ENCODE data around the gene HS6ST2.
A peak's percentile ranks its signal among the peaks of the same experiment; 100 is the strongest.

The HS6ST2 gene

GRCh38 chrX:132743086-132743485, 215.3 kb downstream of the HS6ST2 start:
- H3K23ac ChIP-seq (ENCODE audit: low read length), result no peak overlapping the region
- DNase-seq, result no peak
- WGBS (ENCODE audit: extremely low coverage, insufficient coverage, low lambda C conversion rate), result no CpG with 5 or more reads among the region's 3 CpGs
- H2AK5ac ChIP-seq (ENCODE audit: low read length), result no peak overlapping the region
- no peak overlapping the region for H3K27ac ChIP-seq (ENCODE audit: low read depth, low read length)
- H3K4me1 ChIP-seq (ENCODE audit: control insufficient read depth, low read depth, low read length), result no peaks in the 10 kb centered on the region
- no peaks in the 10 kb centered on the region for H3K79me2 ChIP-seq (ENCODE audit: control insufficient read depth, insufficient read depth, low read length)
- no peak overlapping the region for H2BK5ac ChIP-seq (ENCODE audit: low read length)
- H2BK15ac ChIP-seq (replicated peaks; ENCODE audit: low read depth), result no peak overlapping the region
- H4K8ac ChIP-seq (ENCODE audit: low read depth, low read length), result no peak overlapping the region
- H3K36me3 ChIP-seq (ENCODE audit: control insufficient read depth, insufficient read depth, low read length), result no peaks in the 10 kb centered on the region
- no peak overlapping the region for H3K4me3 ChIP-seq (ENCODE audit: low read length)
- no peak overlapping the region for H3K4me2 ChIP-seq (ENCODE audit: low read length)
- no peaks in the 10 kb centered on the region for H3K79me1 ChIP-seq (ENCODE audit: low read length)
- H3K9ac ChIP-seq (ENCODE audit: low read length), result no peak overlapping the region
- no peak overlapping the region for H3K56ac ChIP-seq (ENCODE audit: low read length)
- H3K4ac ChIP-seq (ENCODE audit: low read depth, low read length), result no peak overlapping the region
- no peaks in the 10 kb centered on the region for H3K27me3 ChIP-seq (ENCODE audit: insufficient read depth, low read length, poor library complexity)
- no peak overlapping the region for H4K5ac ChIP-seq (ENCODE audit: low read length)
- no peak overlapping the region for H2BK120ac ChIP-seq (ENCODE audit: low read depth, low read length)
- no peak overlapping the region for H3K18ac ChIP-seq (ENCODE audit: low read length)

GRCh38 chrX:132742246-132742645, 216.2 kb downstream of the HS6ST2 start:
- H3K56ac ChIP-seq (ENCODE audit: low read length), result no peak overlapping the region
- WGBS (ENCODE audit: extremely low coverage, insufficient coverage, low lambda C conversion rate), result no CpG with 5 or more reads among the region's 1 CpG
- H2BK5ac ChIP-seq (ENCODE audit: low read length), result no peak overlapping the region
- no peaks in the 10 kb centered on the region for H3K27me3 ChIP-seq (ENCODE audit: insufficient read depth, low read length, poor library complexity)
- H3K79me2 ChIP-seq (ENCODE audit: control insufficient read depth, insufficient read depth, low read length), result no peaks in the 10 kb centered on the region
- DNase-seq, result no peak
- H3K4me1 ChIP-seq (ENCODE audit: control insufficient read depth, low read depth, low read length), result no peaks in the 10 kb centered on the region
- H2AK5ac ChIP-seq (ENCODE audit: low read length), result no peak overlapping the region
- no peak overlapping the region for H2BK120ac ChIP-seq (ENCODE audit: low read depth, low read length)
- H3K18ac ChIP-seq (ENCODE audit: low read length), result no peak overlapping the region
- no peak overlapping the region for H3K4ac ChIP-seq (ENCODE audit: low read depth, low read length)
- no peaks in the 10 kb centered on the region for H3K79me1 ChIP-seq (ENCODE audit: low read length)
- no peak overlapping the region for H2BK15ac ChIP-seq (replicated peaks; ENCODE audit: low read depth)
- no peak overlapping the region for H3K4me2 ChIP-seq (ENCODE audit: low read length)
- H3K27ac ChIP-seq (ENCODE audit: low read depth, low read length), result no peak overlapping the region
- H4K5ac ChIP-seq (ENCODE audit: low read length), result no peak overlapping the region
- no peaks in the 10 kb centered on the region for H3K36me3 ChIP-seq (ENCODE audit: control insufficient read depth, insufficient read depth, low read length)
- no peak overlapping the region for H3K9ac ChIP-seq (ENCODE audit: low read length)
- H4K8ac ChIP-seq (ENCODE audit: low read depth, low read length), result no peak overlapping the region
- H3K4me3 ChIP-seq (ENCODE audit: low read length), result no peak overlapping the region
- no peak overlapping the region for H3K23ac ChIP-seq (ENCODE audit: low read length)

GRCh38 chrX:132741689-132742088, 216.7 kb downstream of the HS6ST2 start:
- Histone ChIP-seq H3K4me1 (ENCODE audit: control insufficient read depth, low read depth, low read length) (no peaks in the 10 kb centered on the region), H2BK15ac (replicated peaks; ENCODE audit: low read depth) (no peak overlapping the region), H3K27ac (ENCODE audit: low read depth, low read length) (no peak overlapping the region), H2AK5ac (ENCODE audit: low read length) (no peak overlapping the region), H3K27me3 (ENCODE audit: insufficient read depth, low read length, poor library complexity) (no peaks in the 10 kb centered on the region), H3K36me3 (ENCODE audit: control insufficient read depth, insufficient read depth, low read length) (no peaks in the 10 kb centered on the region), H3K4ac (ENCODE audit: low read depth, low read length) (no peak overlapping the region), H3K4me2 (ENCODE audit: low read length) (no peak overlapping the region), H3K56ac (ENCODE audit: low read length) (no peak overlapping the region), H3K18ac (ENCODE audit: low read length) (no peak overlapping the region), H4K5ac (ENCODE audit: low read length) (no peak overlapping the region), H2BK5ac (ENCODE audit: low read length) (no peak overlapping the region), H3K79me1 (ENCODE audit: low read length) (no peaks in the 10 kb centered on the region), H3K9ac (ENCODE audit: low read length) (no peak overlapping the region), H2BK120ac (ENCODE audit: low read depth, low read length) (no peak overlapping the region), H3K79me2 (ENCODE audit: control insufficient read depth, insufficient read depth, low read length) (no peaks in the 10 kb centered on the region), H3K23ac (ENCODE audit: low read length) (no peak overlapping the region), H4K8ac (ENCODE audit: low read depth, low read length) (no peak overlapping the region), H3K4me3 (ENCODE audit: low read length) (no peak overlapping the region)
- no CpG with 5 or more reads among the region's 2 CpGs for WGBS (ENCODE audit: extremely low coverage, insufficient coverage, low lambda C conversion rate)
- DNase-seq, result no peak

DNA sequence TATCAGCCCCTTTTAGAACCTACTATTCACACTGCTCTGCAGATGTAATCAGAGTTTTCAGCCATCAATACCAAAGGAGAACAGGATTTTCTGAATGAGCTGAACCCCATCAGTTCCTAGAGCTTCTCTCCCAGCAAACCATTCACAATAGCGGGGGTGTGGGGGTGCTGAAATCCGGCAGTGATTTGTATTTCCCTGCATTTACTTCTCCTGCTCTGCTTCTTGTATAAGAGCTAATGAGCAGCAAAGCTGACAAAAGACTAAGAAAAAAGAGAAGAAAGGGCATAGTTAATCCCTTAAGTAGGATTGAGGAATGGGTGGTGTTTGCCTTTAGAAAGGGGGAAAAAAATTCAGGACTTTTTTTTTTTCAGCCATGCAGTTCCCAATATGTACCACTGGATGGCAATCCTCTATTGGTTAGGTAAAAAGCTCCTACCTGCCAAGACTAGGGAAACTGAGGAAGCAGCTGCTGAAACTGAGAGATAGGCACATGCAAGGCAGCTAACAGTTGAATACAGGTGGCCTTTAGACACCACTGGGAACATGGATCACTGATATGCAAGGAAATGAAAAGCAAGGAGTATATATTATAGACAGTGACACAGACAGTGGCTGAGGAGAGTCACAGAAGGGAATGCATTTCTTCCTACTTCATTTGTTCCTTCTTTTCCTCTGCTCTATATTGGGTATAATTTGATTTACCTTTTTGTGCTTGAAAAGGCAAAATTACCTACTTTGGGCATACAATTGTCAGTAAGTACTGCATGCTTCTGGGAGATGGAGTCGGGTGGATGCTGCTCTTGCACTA, 217.9 kb downstream of the HS6ST2 start:
- Histone ChIP-seq H3K27me3 (ENCODE audit: insufficient read depth, low read length, poor library complexity) (no peaks in the 10 kb centered on the region), H3K79me1 (ENCODE audit: low read length) (no peaks in the 10 kb centered on the region), H3K4ac (ENCODE audit: low read depth, low read length) (no peak overlapping the region), H3K23ac (ENCODE audit: low read length) (no peak overlapping the region), H3K9ac (ENCODE audit: low read length) (no peak overlapping the region), H2BK15ac (replicated peaks; ENCODE audit: low read depth) (no peak overlapping the region), H2AK5ac (ENCODE audit: low read length) (no peak overlapping the region), H3K18ac (ENCODE audit: low read length) (no peak overlapping the region), H2BK5ac (ENCODE audit: low read length) (no peak overlapping the region), H3K4me2 (ENCODE audit: low read length) (no peak overlapping the region), H4K8ac (ENCODE audit: low read depth, low read length) (no peak overlapping the region), H4K5ac (ENCODE audit: low read length) (no peak overlapping the region), H3K4me1 (ENCODE audit: control insufficient read depth, low read depth, low read length) (no peaks in the 10 kb centered on the region), H3K4me3 (ENCODE audit: low read length) (no peak overlapping the region), H3K79me2 (ENCODE audit: control insufficient read depth, insufficient read depth, low read length) (no peaks in the 10 kb centered on the region), H2BK120ac (ENCODE audit: low read depth, low read length) (no peak overlapping the region), H3K56ac (ENCODE audit: low read length) (no peak overlapping the region), H3K27ac (ENCODE audit: low read depth, low read length) (no peak overlapping the region), H3K36me3 (ENCODE audit: control insufficient read depth, insufficient read depth, low read length) (no peaks in the 10 kb centered on the region)
- WGBS (ENCODE audit: extremely low coverage, insufficient coverage, low lambda C conversion rate), result no CpG with 5 or more reads among the region's 3 CpGs
- DNase-seq, result peak; percentile 34

DNA sequence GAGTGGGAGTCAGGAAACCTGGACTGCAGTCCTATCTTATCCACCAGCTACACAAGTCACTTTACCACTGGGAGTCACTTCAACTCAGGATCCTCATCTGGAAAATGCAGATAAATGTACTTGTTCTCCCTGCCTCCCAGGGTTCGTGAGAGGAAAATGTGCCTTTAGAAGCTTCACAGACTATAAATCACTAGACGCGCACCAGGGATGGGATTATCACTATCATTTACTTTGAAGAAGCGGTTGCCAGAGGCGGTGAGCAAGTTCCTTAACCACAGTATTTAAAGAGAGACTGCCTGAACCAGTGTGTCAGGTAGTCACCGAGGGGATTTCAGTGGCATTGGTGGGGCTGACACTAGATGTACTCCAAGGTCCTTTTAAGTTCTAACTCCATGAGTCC, 219.5 kb downstream of the HS6ST2 start:
- no peak overlapping the region for H2BK120ac ChIP-seq (ENCODE audit: low read depth, low read length)
- H3K4me3 ChIP-seq (ENCODE audit: low read length), result no peak overlapping the region
- no peak for DNase-seq
- H2BK5ac ChIP-seq (ENCODE audit: low read length), result no peak overlapping the region
- H3K9ac ChIP-seq (ENCODE audit: low read length), result no peak overlapping the region
- no peak overlapping the region for H3K4ac ChIP-seq (ENCODE audit: low read depth, low read length)
- H3K79me2 ChIP-seq (ENCODE audit: control insufficient read depth, insufficient read depth, low read length), result no peaks in the 10 kb centered on the region
- no peak overlapping the region for H3K56ac ChIP-seq (ENCODE audit: low read length)
- no peaks in the 10 kb centered on the region for H3K36me3 ChIP-seq (ENCODE audit: control insufficient read depth, insufficient read depth, low read length)
- WGBS (ENCODE audit: extremely low coverage, insufficient coverage, low lambda C conversion rate), result no CpG with 5 or more reads among the region's 6 CpGs
- H3K27ac ChIP-seq (ENCODE audit: low read depth, low read length), result no peak overlapping the region
- no peak overlapping the region for H4K8ac ChIP-seq (ENCODE audit: low read depth, low read length)
- no peaks in the 10 kb centered on the region for H3K27me3 ChIP-seq (ENCODE audit: insufficient read depth, low read length, poor library complexity)
- H3K4me2 ChIP-seq (ENCODE audit: low read length), result no peak overlapping the region
- no peak overlapping the region for H2BK15ac ChIP-seq (replicated peaks; ENCODE audit: low read depth)
- H3K4me1 ChIP-seq (ENCODE audit: control insufficient read depth, low read depth, low read length), result no peaks in the 10 kb centered on the region
- H3K79me1 ChIP-seq (ENCODE audit: low read length), result no peaks in the 10 kb centered on the region
- no peak overlapping the region for H4K5ac ChIP-seq (ENCODE audit: low read length)
- no peak overlapping the region for H3K18ac ChIP-seq (ENCODE audit: low read length)
- no peak overlapping the region for H3K23ac ChIP-seq (ENCODE audit: low read length)
- no peak overlapping the region for H2AK5ac ChIP-seq (ENCODE audit: low read length)

GRCh38 chrX:132737743-132738142, 220.7 kb downstream of the HS6ST2 start:
- H3K4me1 ChIP-seq (ENCODE audit: control insufficient read depth, low read depth, low read length), result no peaks in the 10 kb centered on the region
- no peak overlapping the region for H2BK15ac ChIP-seq (replicated peaks; ENCODE audit: low read depth)
- no peak overlapping the region for H3K4ac ChIP-seq (ENCODE audit: low read depth, low read length)
- H4K8ac ChIP-seq (ENCODE audit: low read depth, low read length), result no peak overlapping the region
- no peaks in the 10 kb centered on the region for H3K79me1 ChIP-seq (ENCODE audit: low read length)
- WGBS (ENCODE audit: extremely low coverage, insufficient coverage, low lambda C conversion rate), result no CpG with 5 or more reads among the region's 5 CpGs
- no peaks in the 10 kb centered on the region for H3K36me3 ChIP-seq (ENCODE audit: control insufficient read depth, insufficient read depth, low read length)
- H3K79me2 ChIP-seq (ENCODE audit: control insufficient read depth, insufficient read depth, low read length), result no peaks in the 10 kb centered on the region
- no peak overlapping the region for H4K5ac ChIP-seq (ENCODE audit: low read length)
- H3K27ac ChIP-seq (ENCODE audit: low read depth, low read length), result no peak overlapping the region
- no peak overlapping the region for H2BK5ac ChIP-seq (ENCODE audit: low read length)
- no peak for DNase-seq
- H3K27me3 ChIP-seq (ENCODE audit: insufficient read depth, low read length, poor library complexity), result no peaks in the 10 kb centered on the region
- H2BK120ac ChIP-seq (ENCODE audit: low read depth, low read length), result no peak overlapping the region
- H3K18ac ChIP-seq (ENCODE audit: low read length), result no peak overlapping the region
- no peak overlapping the region for H2AK5ac ChIP-seq (ENCODE audit: low read length)
- no peak overlapping the region for H3K9ac ChIP-seq (ENCODE audit: low read length)
- no peak overlapping the region for H3K4me3 ChIP-seq (ENCODE audit: low read length)
- no peak overlapping the region for H3K23ac ChIP-seq (ENCODE audit: low read length)
- H3K56ac ChIP-seq (ENCODE audit: low read length), result no peak overlapping the region
- H3K4me2 ChIP-seq (ENCODE audit: low read length), result no peak overlapping the region
